HG02938 (cell line): ENCODE data around the gene GNB3.
"Not testable (repeated sequence)": the region's sequence is repeated elsewhere in the genome, so short reads cannot be mapped to it uniquely, and the experiment has no call there.

Source experiments
- ATAC-seq: cut with Tn5 transposase; IDR thresholded peaks from one replicate; pipeline ENCODE4 v1.9.1; 2021; ENCODE audit warnings: mild to moderate bottlenecking, moderate library complexity; ENCODE audit not compliant: unreplicated experiment

Gene GNB3

GRCh38 chr12:6874015-6874368, 33.3 kb downstream of the GNB3 start:
- ATAC-seq = not testable (repeated sequence)

GRCh38 chr12:6879824-6880223, 39.1 kb downstream of the GNB3 start:
- ATAC-seq = not testable (repeated sequence)

GRCh38 chr12:6883252-6883651, 42.5 kb downstream of the GNB3 start:
- no peak for ATAC-seq

DNA sequence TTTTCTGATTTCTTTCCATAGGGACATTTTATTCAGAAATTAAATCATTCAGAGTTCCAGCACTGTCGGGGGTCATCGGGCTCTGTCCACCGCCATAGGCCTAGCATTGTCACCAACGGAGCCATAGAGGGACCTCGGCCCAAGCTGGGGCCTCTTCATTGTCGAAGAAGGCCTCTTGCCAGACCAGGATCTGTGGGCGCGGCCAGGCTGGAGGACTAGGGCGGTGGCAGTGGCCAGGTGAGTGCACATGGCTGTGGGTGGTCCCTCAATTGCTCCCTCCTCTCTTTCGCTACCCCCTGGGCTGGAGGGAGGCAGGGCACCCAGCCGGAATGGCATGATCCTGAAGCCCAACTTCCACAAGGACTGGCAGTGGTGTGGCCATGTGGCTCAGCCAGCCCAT, 43.0 kb downstream of the GNB3 start:
- no peak for ATAC-seq

- no peak for ATAC-seq
Measured at GRCh38 chr12:6884539-6884938, 43.8 kb downstream of the GNB3 start.

DNA sequence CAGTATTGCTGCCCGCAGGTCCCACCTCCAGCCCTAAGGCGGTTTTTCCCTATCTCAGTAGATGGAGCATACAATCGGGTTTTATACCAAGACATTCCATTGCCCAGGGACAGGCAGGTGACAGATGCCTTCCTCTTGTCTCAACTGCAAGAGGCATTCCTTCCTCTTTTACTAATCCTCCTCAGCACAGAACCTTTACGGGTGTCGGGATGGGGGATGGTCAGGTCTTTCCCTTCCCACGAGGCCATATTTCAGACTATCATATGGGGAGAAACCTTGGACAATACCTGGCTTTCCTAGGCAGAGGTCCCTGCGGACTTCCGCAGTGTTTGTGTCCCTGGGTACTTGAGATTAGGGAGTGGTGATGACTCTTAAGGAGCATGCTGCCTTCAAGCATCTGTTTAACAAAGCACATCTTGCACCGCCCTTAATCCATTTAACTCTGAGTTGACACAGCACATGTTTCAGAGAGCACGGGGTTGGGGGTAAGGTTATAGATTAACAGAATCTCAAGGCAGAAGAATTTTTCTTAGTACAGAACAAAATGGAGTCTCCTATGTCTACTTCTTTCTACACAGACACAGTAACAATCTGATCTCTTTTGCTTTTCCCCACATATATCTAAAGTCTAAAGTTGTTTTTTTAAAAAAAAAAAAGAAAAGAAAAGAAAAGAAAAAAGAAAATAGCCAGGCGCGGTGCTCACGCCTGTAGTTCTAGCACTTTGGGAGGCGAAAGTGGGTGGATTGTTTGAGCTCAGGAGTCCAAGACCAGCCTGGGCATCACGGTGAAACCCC, 45.7 kb downstream of the GNB3 start:
- ATAC-seq = not testable (repeated sequence)

DNA sequence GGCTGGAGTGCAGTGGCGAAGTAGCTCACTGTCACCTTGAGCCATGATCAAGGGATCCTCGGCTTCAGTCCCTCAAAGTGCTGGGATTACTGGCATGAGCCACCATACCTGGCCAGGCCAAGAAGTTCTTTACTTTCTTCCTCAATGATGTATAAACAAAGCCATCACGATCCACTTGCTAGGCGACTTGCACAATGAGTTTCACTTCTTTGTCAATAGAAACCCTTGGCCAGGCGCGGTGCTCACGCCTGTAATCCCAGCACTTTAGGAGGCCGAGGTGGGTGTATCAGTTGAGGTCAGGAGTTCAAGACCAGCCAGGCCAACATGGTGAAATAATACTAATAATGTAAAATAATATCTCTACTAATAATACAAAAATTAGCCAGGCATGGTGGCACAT, 46.7 kb downstream of the GNB3 start:
- no peak for ATAC-seq

- ATAC-seq = no peak
Measured at GRCh38 chr12:6888360-6888759, 47.6 kb downstream of the GNB3 start.

DNA sequence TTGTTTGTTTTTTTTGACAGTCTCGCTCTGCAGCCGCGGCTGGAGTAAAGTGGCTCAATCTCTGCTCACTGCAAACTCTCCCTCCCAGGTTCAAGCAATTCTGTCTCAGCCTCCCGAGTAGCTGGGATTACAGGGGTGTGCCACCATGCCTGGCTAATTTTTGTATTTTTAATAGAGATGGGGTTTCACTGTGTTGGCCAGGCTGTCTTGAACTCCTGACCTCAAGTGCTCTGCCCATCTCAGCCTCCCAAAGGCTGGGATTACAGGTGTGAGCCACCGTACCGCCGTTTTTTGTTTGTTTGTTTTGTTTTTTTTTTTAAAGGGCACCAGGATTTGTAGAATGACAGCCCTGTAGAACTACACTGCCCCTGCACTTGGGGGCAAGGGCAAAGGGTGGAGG, 48.1 kb downstream of the GNB3 start:
- not testable (repeated sequence) for ATAC-seq

DNA sequence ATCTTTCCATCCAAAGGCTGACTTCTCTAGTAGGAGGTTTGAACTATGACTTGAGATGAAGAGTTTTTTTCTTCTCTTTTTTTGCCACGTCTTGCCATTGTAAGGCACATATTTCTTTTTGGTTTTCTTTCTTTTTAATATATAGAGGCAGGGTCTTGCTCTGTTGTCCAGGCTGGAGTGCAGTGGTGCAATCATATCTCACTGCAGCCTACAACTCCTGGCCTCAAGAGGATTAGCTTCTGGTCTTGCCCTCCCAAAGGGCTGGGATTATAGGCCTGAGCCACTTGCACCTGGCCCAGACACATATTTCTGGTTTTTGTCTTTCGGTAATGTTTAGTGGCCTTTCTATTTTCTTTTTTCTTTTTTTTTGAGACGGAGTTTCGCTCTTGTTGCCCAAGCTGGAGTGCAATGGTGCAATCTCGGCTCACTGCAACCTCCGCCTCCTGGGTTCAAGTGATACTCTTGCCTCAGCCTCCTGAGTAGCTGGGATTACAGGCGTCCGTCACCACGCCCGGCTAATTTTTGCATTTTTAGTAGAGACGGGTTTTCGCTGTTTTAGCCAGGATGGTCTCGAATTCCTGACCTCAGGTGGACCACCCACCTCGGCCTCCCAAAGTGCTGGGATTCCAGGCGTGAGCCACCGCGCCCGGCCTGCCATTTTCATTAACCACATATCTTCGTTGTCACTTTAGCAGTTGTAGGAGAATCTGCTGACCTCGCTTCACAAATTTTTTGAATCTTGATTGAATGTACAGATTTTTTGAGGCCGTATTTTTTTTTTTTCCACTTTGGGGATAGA, 49.2 kb downstream of the GNB3 start:
- ATAC-seq = not testable (repeated sequence)

DNA sequence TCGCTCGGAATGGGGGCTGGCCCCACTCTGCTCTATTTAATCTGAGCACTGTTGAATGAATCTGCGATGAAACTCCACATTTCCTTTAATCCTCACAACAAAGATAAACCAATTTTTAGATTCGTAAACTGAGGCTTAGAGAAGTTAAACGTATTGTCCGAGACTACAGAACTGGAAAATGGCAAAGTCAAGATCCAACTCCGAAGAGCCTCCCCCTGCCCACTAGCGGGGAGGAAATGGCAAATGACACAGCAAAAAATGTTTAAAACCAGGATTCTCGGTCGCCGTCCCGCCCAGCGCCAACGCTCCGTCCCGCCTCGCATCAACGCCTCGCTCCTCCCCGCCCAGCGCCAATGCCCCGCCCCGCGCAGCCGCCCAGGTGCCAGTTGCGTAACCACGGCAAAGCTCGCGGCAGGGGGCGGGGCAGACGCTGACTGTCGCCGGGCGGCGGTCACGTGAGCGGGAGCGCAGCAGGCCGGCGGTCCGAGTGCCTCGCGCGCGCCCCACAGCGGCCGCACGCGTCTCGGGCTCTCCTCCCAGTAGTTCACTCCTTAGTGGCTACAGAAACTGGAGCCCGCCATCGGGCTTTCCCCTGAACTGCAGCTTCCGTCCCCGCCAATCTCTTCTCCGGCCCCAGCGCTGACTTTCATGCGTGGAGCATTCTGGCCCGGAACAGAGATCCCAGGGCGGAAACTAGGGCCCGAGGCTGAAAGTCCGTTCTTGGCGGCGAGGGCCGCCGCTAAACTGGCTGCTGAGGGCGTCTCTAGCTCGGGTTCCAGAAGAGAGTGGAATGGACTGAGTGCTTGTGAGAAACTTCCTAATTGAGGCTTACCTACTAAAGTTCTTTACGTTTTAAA, 50.3 kb downstream of the GNB3 start:
- peak; percentile 87 for ATAC-seq

GRCh38 chr12:6891646-6892001, 50.9 kb downstream of the GNB3 start:
- ATAC-seq = no peak

- not testable (repeated sequence) for ATAC-seq
Measured at GRCh38 chr12:6892683-6893082, 52.0 kb downstream of the GNB3 start.

DNA sequence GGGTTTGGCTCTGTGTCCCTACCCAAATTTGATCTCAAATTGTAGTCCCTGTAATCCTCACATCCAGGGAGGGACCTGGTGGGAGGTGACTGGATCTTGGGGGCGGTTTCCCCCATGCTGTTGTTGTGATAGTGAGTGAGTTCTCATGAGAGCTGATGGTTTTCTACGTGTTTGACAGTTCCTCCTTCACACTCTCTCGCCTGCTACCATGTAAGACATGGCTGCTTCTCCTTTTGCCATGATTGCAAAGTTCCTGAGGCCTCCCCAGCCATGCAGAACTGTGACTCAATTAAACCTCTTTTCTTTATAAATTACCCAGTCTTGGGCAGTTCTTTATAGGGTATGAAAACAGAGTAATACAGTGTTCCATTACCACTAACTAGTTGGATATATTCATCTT, 53.6 kb downstream of the GNB3 start:
- ATAC-seq = no peak
